HCT116 (cell line): ENCODE results near the gene CAMK1D. TPM values are rescaled to one million over a fixed set of nuclear protein-coding genes. Genes with fewer than 3 reads are reported as not detected.

ENCODE experiments used
- ATAC-seq: fragments of 200-7000 bp; cut with Tn5 transposase; 2 replicates; pipeline ENCODE4 v1.9.1; 2020; ENCODE audit warnings: mild to moderate bottlenecking, moderate library complexity
- BruUV-seq: library from RNA; stranded (reverse); fragments of 400-500 nt; replicated peaks from 2 replicates; lab custom pipeline; 2021; lab: Mats Ljungman, UMichigan
- CTCF ChIA-PET: fragments of 300-600 bp; sonication (Branson Sonifier 250); formaldehyde crosslinking; loops from one replicate; lab custom pipeline; 2021; ENCODE audit warnings: antibody characterized with exemption; lab: Charles Lee
- POLR2A ChIA-PET: fragments of 300-600, 350-600 bp; sonication (Branson Sonifier 250); formaldehyde crosslinking; loops from one replicate; lab custom pipeline; 2021; ENCODE audit warnings: antibody characterized with exemption; lab: Charles Lee
- RAD21 ChIA-PET, 2 experiments: fragments of 300-600 bp; sonication (Branson Sonifier 250); formaldehyde crosslinking; loops; one replicate each; lab custom pipeline; 2023; ENCODE audit warnings: low total read pairs in 2 of 2; ENCODE audit not compliant: uncharacterized antibody in 2 of 2, unreplicated experiment in 2 of 2, low non-redundant PET in 1 of 2; lab: Charles Lee
- DNase-seq: peaks from one replicate; pipeline ENCODE4 v3.0.0-alpha.2; 2010; ENCODE audit warnings: low read depth, low spot score
- H2AFZ ChIP-seq: fragments of 200-600 bp; shearing (Covaris generic), sonication (generic); 2 replicates; pipeline ENCODE4 v1.6.1; 2017; ENCODE audit warnings: low read depth, mixed run types, mixed read lengths, antibody characterized with exemption, low read length; ENCODE audit not compliant: poor library complexity, severe bottlenecking
- H3K27ac ChIP-seq: 2 replicates; pipeline ENCODE4 v1.5.1; 2012; ENCODE audit warnings: low read depth, low read length
- H3K27me3 ChIP-seq: fragments of 200-600 bp; sonication (generic); 2 replicates; pipeline ENCODE4 v1.6.1; 2016; ENCODE audit warnings: mixed run types, low read length, mixed read lengths; ENCODE audit not compliant: insufficient read depth
- H3K36me3 ChIP-seq, 2 experiments: fragments of 200-500 bp in 1 of 2; fragments of 200-600 bp in 1 of 2; sonication (Bioruptor generic) in 1 of 2; sonication (generic) in 1 of 2; 2 replicates each; pipeline versions ENCODE4 v1.5.1 to v1.6.1; 2014 to 2016; ENCODE audit warnings: low read length in 2 of 2, inconsistent platforms in 1 of 2, mixed read lengths in 1 of 2, mixed run types in 1 of 2; ENCODE audit not compliant: insufficient read depth in 2 of 2, control insufficient read depth in 1 of 2
- H3K4me1 ChIP-seq, 2 experiments: fragments of 200-600 bp in 1 of 2; sonication (generic) in 1 of 2; 2 replicates each; pipeline versions ENCODE4 v1.5.1 to v1.6.1; 2012 to 2017; ENCODE audit warnings: low read length in 2 of 2, inconsistent platforms in 1 of 2, mild to moderate bottlenecking in 1 of 2, mixed read lengths in 1 of 2, mixed run types in 1 of 2, moderate library complexity in 1 of 2; ENCODE audit not compliant: insufficient read depth in 2 of 2, control insufficient read depth in 1 of 2
- H3K4me2 ChIP-seq: fragments of 200-600 bp; sonication (generic); 2 replicates; pipeline ENCODE4 v1.6.1; 2017; ENCODE audit warnings: mixed run types, low read length, mixed read lengths
- H3K4me3 ChIP-seq, 2 experiments: fragments of 200-600 bp in 1 of 2; sonication (generic) in 1 of 2; replicated peaks in 1 of 2; 2 replicates each; pipeline ENCODE4 v1.5.1; 2011 to 2016; ENCODE audit warnings: low read length in 2 of 2, control low read depth in 1 of 2, low read depth in 1 of 2, mild to moderate bottlenecking in 1 of 2, mixed read lengths in 1 of 2, mixed run types in 1 of 2
- H3K79me2 ChIP-seq: fragments of 200-600 bp; sonication (generic); 2 replicates; pipeline ENCODE4 v1.6.1; 2017; ENCODE audit warnings: mild to moderate bottlenecking, mixed run types, low read length, moderate library complexity, mixed read lengths; ENCODE audit not compliant: insufficient read depth
- H3K9ac ChIP-seq: fragments of 200-600 bp; sonication (generic); 2 replicates; pipeline ENCODE4 v1.6.1; 2016; ENCODE audit warnings: low read length, mixed read lengths
- H3K9me2 ChIP-seq: fragments of 200-600 bp; sonication (generic), shearing (Covaris generic); 2 replicates; pipeline ENCODE4 v1.6.1; 2017; ENCODE audit warnings: mixed run types, mild to moderate bottlenecking, moderate library complexity; ENCODE audit not compliant: insufficient read depth
- H3K9me3 ChIP-seq, 2 experiments: fragments of 200-500 bp in 1 of 2; fragments of 200-600 bp in 1 of 2; sonication (Bioruptor generic) in 1 of 2; sonication (generic) in 1 of 2; 2 replicates each; pipeline ENCODE4 v1.6.1; 2014 to 2017; ENCODE audit warnings: low read length in 2 of 2, mixed read lengths in 2 of 2, inconsistent platforms in 1 of 2, low read depth in 1 of 2, mild to moderate bottlenecking in 1 of 2, mixed run types in 1 of 2, moderate library complexity in 1 of 2; ENCODE audit not compliant: control insufficient read depth in 1 of 2, insufficient read depth in 1 of 2
- H4K20me1 ChIP-seq: fragments of 200-600 bp; sonication (generic), shearing (Covaris generic); 2 replicates; pipeline ENCODE4 v1.6.1; 2017; ENCODE audit warnings: mixed run types, mild to moderate bottlenecking, moderate library complexity; ENCODE audit not compliant: insufficient read depth
- ATF3 ChIP-seq: IDR thresholded peaks from 2 replicates; pipeline ENCODE4 v1.6.1; 2012
- CEBPB ChIP-seq: IDR thresholded peaks from 2 replicates; pipeline ENCODE4 v1.6.1; 2012; ENCODE audit warnings: low read depth
- EGR1 ChIP-seq: IDR thresholded peaks from 2 replicates; pipeline ENCODE4 v1.6.1; 2012; ENCODE audit warnings: low read depth
- ELF1 ChIP-seq: IDR thresholded peaks from 2 replicates; pipeline ENCODE4 v1.6.1; 2012; ENCODE audit warnings: low read depth, borderline replicate concordance
- FOSL1 ChIP-seq: IDR thresholded peaks from 2 replicates; pipeline ENCODE4 v1.6.1; 2012; ENCODE audit warnings: low read depth
- JUND ChIP-seq: IDR thresholded peaks from 2 replicates; pipeline ENCODE4 v1.6.1; 2012
- POLR2A ChIP-seq: IDR thresholded peaks from 2 replicates; pipeline ENCODE4 v1.7.0; 2011; ENCODE audit warnings: borderline replicate concordance; ENCODE audit not compliant: insufficient read depth, insufficient read length; ENCODE audit errors: extremely low read depth
- RAD21 ChIP-seq: IDR thresholded peaks from 2 replicates; pipeline ENCODE4 v1.6.1; 2012; ENCODE audit warnings: low read depth, mild to moderate bottlenecking
- SP1 ChIP-seq: IDR thresholded peaks from 2 replicates; pipeline ENCODE4 v1.6.1; 2012; ENCODE audit warnings: low read depth
- SRF ChIP-seq: IDR thresholded peaks from 2 replicates; pipeline ENCODE4 v1.6.1; 2012; ENCODE audit warnings: low read depth
- YY1 ChIP-seq: IDR thresholded peaks from 2 replicates; pipeline ENCODE4 v1.6.1; 2011; ENCODE audit warnings: low read length, low read depth, moderate library complexity, mild to moderate bottlenecking; ENCODE audit not compliant: insufficient replicate concordance; ENCODE audit errors: extremely low read depth
- ZFX ChIP-seq: fragments of 450-650 bp; IDR thresholded peaks from 2 replicates; pipeline ENCODE4 v1.6.1; 2017
- ZNF274 ChIP-seq: fragments of 200-500 bp; sonication (Bioruptor generic); IDR thresholded peaks from 2 replicates; pipeline ENCODE4 v1.6.1; 2014; ENCODE audit warnings: mild to moderate bottlenecking, low read depth, low read length, inconsistent platforms
- intact Hi-C: fragments of 100-400 bp; cut with micrococcal nuclease; formaldehyde crosslinking; loops from 2 replicates; pipeline ENCODE4 v1.10.0; 2022
- total RNA-seq: library from RNA; stranded (reverse); gene quantifications from one replicate; pipeline ENCODE4 v1.2.1, GENCODE V29; 2021; ENCODE audit not compliant: unreplicated experiment

Gene CAMK1D
- total RNA-seq, 1 experiment from 2014 or later: 9.6 TPM

- no peak for TF ChIP-seq FOSL1
- TF ChIP-seq ATF3: no peak
- no peak for TF ChIP-seq ZFX
- no peak for TF ChIP-seq SP1
- no peak for TF ChIP-seq YY1
- TF ChIP-seq CEBPB: no peak
- no peak for TF ChIP-seq ELF1
- no peak for TF ChIP-seq ZNF274
- TF ChIP-seq SRF: no peak
- Histone ChIP-seq H2AFZ (no peak overlapping the region), H3K9me2 (no peaks in the 10 kb centered on the region), H4K20me1 (no peaks in the 10 kb centered on the region), H3K4me3 (no peak overlapping the region), H3K79me2 (no peaks in the 10 kb centered on the region), H3K27ac (no peak overlapping the region), H3K36me3 (no peaks in the 10 kb centered on the region), H3K4me1 (peaks cover 0 to 5% of the 10 kb centered on the region in 2 experiments; a peak in 1 of 4 replicates), H3K9me3 (no peaks in the 10 kb centered on the region), H3K27me3 (no peaks in the 10 kb centered on the region), H3K4me2 (no peak overlapping the region), H3K9ac (no peak overlapping the region)
- ChIA-PET CTCF (no interaction called here), POLR2A (no interaction called here), RAD21 (no interaction called here)
- intact Hi-C loops: no loop called here
- DNase-seq: no peak
- no peak for ATAC-seq
- BruUV-seq: no TSS peak
Observed at GRCh38 chr10:12384906-12385305, 35.6 kb downstream of the CAMK1D start.

GRCh38 chr10:12387561-12388210 is 38.3 kb downstream of the CAMK1D start:
- TF ChIP-seq POLR2A: no peak
- no peak for TF ChIP-seq EGR1
- no peak for TF ChIP-seq ATF3
- TF ChIP-seq RAD21: no peak
- no peak for TF ChIP-seq JUND
- CTCF ChIA-PET: no interaction called here
- Histone ChIP-seq H3K27me3 (no peaks in the 10 kb centered on the region), H2AFZ (no peak overlapping the region), H3K4me2 (no peak overlapping the region), H3K79me2 (no peaks in the 10 kb centered on the region), H3K4me3 (no peak overlapping the region), H3K9me3 (no peaks in the 10 kb centered on the region), H3K4me1 (peaks cover 0 to 5% of the 10 kb centered on the region in 2 experiments; a peak in 1 of 4 replicates), H3K9me2 (no peaks in the 10 kb centered on the region), H3K36me3 (no peaks in the 10 kb centered on the region), H3K9ac (no peak overlapping the region), H4K20me1 (no peaks in the 10 kb centered on the region), H3K27ac (no peak overlapping the region)
- RAD21 ChIA-PET: no interaction called here
- BruUV-seq: no TSS peak
- no peak for DNase-seq
- intact Hi-C loops: no loop called here
- POLR2A ChIA-PET: no interaction called here
- no peak for ATAC-seq
